Measurements from ENCODE around the gene NPR2. TPM values are rescaled to one million over a fixed set of nuclear protein-coding genes. Genes with fewer than 3 reads are reported as not detected.

The NPR2 gene
- total RNA-seq, 4 donors from 2014 or later: 0.08 to 12.2 (median 1.8) TPM

GRCh38 chr9:35839926-35840325 lies 48.5 kb downstream of the NPR2 start:
- no peak for DNase-seq
- H3K4me3 ChIP-seq: no peak overlapping the region
- no peak overlapping the region for H3K27ac ChIP-seq
- no peaks in the 10 kb centered on the region for H3K36me3 ChIP-seq
- peaks cover 12 to 29% (median 14%) of the 10 kb centered on the region in 3 donors for H3K4me1 ChIP-seq
- WGBS, 2 donors: 83 to 100% methylated on average over 2 to 5 of the region's 5 CpGs
- TF ChIP-seq CTCF (IDR thresholded peaks at IDR 0.05) (no peak), POLR2A (IDR thresholded peaks at IDR 0.05) (no peak)
- intact Hi-C loops (cut with DNase I): no loop called here
- H3K9me3 ChIP-seq: no peaks in the 10 kb centered on the region
- peaks cover 0 to 57% (median 0%) of the 10 kb centered on the region in 4 donors for H3K27me3 ChIP-seq

GRCh38 chr9:35840881-35841644 lies 49.7 kb downstream of the NPR2 start:
- 92 to 94% methylated on average over 13 to 14 of the region's 15 CpGs for WGBS, 2 donors
- H3K27ac ChIP-seq: no peak overlapping the region

GRCh38 chr9:35841645-35841900 lies 50.2 kb downstream of the NPR2 start:
- intact Hi-C loops (cut with DNase I): no loop called here
- WGBS, 2 donors: no CpG with 5 or more reads among the region's 5 CpGs
- DNase-seq: no peak

More at GRCh38 chr9:35840881-35841644, 49.7 kb downstream of the NPR2 start:
- Histone ChIP-seq H3K4me1 (peaks cover 23 to 38% (median 26%) of the 10 kb centered on the region in 3 donors), H3K4me3 (no peak overlapping the region), H3K27me3 (peaks cover 0 to 58% (median 0%) of the 10 kb centered on the region in 4 donors), H3K9me3 (no peaks in the 10 kb centered on the region), H3K36me3 (no peaks in the 10 kb centered on the region)
- intact Hi-C loops (cut with DNase I): no loop called here
- no peak for TF ChIP-seq POLR2A (IDR thresholded peaks at IDR 0.05)
- TF ChIP-seq CTCF (IDR thresholded peaks at IDR 0.05): no peak
- DNase-seq: no peak

GRCh38 chr9:35842020-35842745 lies 50.8 kb downstream of the NPR2 start:
- Histone ChIP-seq H3K27ac (no peak overlapping the region), H3K4me3 (no peak overlapping the region), H3K27me3 (peaks cover 0 to 64% (median 0%) of the 10 kb centered on the region in 4 donors), H3K36me3 (peaks cover 0 to 9% (median 0%) of the 10 kb centered on the region in 3 donors), H3K4me1 (peaks cover 27 to 49% (median 30%) of the 10 kb centered on the region in 3 donors), H3K9me3 (no peaks in the 10 kb centered on the region)
- intact Hi-C loops (cut with DNase I): no loop called here
- WGBS, 2 donors: 87 to 94% methylated on average over 4 to 11 of the region's 17 CpGs
- TF ChIP-seq CTCF (IDR thresholded peaks at IDR 0.05) (no peak), POLR2A (IDR thresholded peaks at IDR 0.05) (no peak)
- DNase-seq: no peak

More at GRCh38 chr9:35841645-35841900, 50.2 kb downstream of the NPR2 start:
- Histone ChIP-seq H3K4me1 (peaks cover 27 to 43% (median 30%) of the 10 kb centered on the region in 3 donors), H3K9me3 (no peaks in the 10 kb centered on the region), H3K4me3 (no peak overlapping the region), H3K36me3 (peaks cover 0 to 3% (median 0%) of the 10 kb centered on the region in 3 donors), H3K27ac (no peak overlapping the region), H3K27me3 (peaks cover 0 to 63% (median 0%) of the 10 kb centered on the region in 4 donors)
- TF ChIP-seq POLR2A (IDR thresholded peaks at IDR 0.05) (no peak), CTCF (IDR thresholded peaks at IDR 0.05) (no peak)

- TF ChIP-seq POLR2A (IDR thresholded peaks at IDR 0.05) (no peak), CTCF (IDR thresholded peaks at IDR 0.05) (no peak)
- H3K36me3 ChIP-seq: peaks cover 0 to 10% (median 0%) of the 10 kb centered on the region in 3 donors
- H3K4me3 ChIP-seq: no peak overlapping the region
- intact Hi-C loops (cut with DNase I): no loop called here
- 70% methylated on average over 3 of the region's 3 CpGs for WGBS, 2 donors
- peaks cover 0 to 67% (median 0%) of the 10 kb centered on the region in 4 donors for H3K27me3 ChIP-seq
- no peak overlapping the region for H3K27ac ChIP-seq
- H3K4me1 ChIP-seq: peaks cover 29 to 54% (median 30%) of the 10 kb centered on the region in 3 donors
- DNase-seq: no peak
- no peaks in the 10 kb centered on the region for H3K9me3 ChIP-seq
Observed at GRCh38 chr9:35842795-35843194, 51.4 kb downstream of the NPR2 start.

Data from esophagus squamous epithelium (tissue), 5 donors.